Measurements from ENCODE around the gene PCDH7.
A peak's percentile ranks its signal among the peaks of the same experiment; 100 is the strongest.

PCDH7 gene

DNA sequence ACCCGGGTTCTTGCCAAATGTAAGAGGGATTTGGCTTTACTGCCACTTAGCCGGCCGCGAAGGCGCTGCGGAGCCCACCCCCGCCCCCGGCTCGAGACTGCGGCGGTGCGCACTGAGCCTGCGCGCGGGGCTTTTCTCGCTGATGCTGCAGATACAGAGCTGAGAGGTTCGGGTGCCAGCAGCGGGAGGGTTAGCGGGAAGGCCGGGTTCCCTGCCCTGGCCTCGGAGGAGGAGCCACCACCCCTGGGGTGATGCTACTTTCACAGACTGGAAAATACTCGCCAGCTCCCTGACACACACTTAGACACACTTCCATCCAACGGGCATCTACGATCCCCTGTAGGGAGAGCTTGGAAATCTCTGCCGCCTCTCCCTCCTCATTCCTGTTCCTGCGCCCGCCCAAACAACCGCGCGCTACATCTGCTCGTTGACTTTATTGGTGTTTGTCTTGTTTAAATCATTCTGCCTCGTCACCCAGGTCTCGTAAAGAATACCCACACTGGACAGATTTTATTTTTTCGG lies 2.1 kb upstream of the PCDH7 start (continued):
- TF ChIP-seq ZNF132 (tag by site-specific recombination; IDR thresholded peaks at IDR 0.05; ENCODE audit: borderline replicate concordance) (no peak), BCL11B (tag by site-specific recombination; IDR thresholded peaks at IDR 0.05; ENCODE audit: low read depth) (no peak), ZBTB7A (tag by site-specific recombination; IDR thresholded peaks at IDR 0.05; ENCODE audit: low read depth) (no peak), ZNF239 (tag by site-specific recombination; IDR thresholded peaks at IDR 0.05) (no peak), ZNF768 (tag by site-specific recombination; IDR thresholded peaks at IDR 0.05) (no peak), ZNF626 (tag by site-specific recombination; IDR thresholded peaks at IDR 0.05) (no peak), ZFHX2 (tag by site-specific recombination; conservative IDR thresholded peaks at IDR 0.05) (no peak), TRIM28 (IDR thresholded peaks at IDR 0.05; ENCODE audit: borderline replicate concordance, low read length) (no peak), ZNF777 (tag by site-specific recombination; IDR thresholded peaks at IDR 0.05; ENCODE audit: borderline replicate concordance) (no peak), ZBTB20 (tag by site-specific recombination; IDR thresholded peaks at IDR 0.05) (peak; percentile 78), ZNF157 (tag by site-specific recombination; IDR thresholded peaks at IDR 0.05) (no peak), ZNF561 (tag by site-specific recombination; IDR thresholded peaks at IDR 0.05; ENCODE audit: borderline replicate concordance) (0 out of 2 replicates have a peak, but pooled peaks have one; percentile 56), ZNF514 (tag by site-specific recombination; IDR thresholded peaks at IDR 0.05) (no peak), ZNF670 (tag by site-specific recombination; IDR thresholded peaks at IDR 0.05; ENCODE audit: low read depth) (no peak), ZNF548 (tag by site-specific recombination; IDR thresholded peaks at IDR 0.05) (no peak), ZNF664 (tag by site-specific recombination; IDR thresholded peaks at IDR 0.05) (no peak), ZNF792 (tag by site-specific recombination; IDR thresholded peaks at IDR 0.05) (no peak), ZNF530 (tag by site-specific recombination; IDR thresholded peaks at IDR 0.05; ENCODE audit: low read depth) (no peak), ZNF10 (tag by site-specific recombination; IDR thresholded peaks at IDR 0.05) (no peak), ZNF138 (tag by site-specific recombination; IDR thresholded peaks at IDR 0.05; ENCODE audit: borderline replicate concordance) (no peak), GFI1B (tag by site-specific recombination; IDR thresholded peaks at IDR 0.05) (peak; percentile 98), KLF10 (tag by site-specific recombination; IDR thresholded peaks at IDR 0.05) (no peak)
- TF ChIP-seq, protein P1, sequence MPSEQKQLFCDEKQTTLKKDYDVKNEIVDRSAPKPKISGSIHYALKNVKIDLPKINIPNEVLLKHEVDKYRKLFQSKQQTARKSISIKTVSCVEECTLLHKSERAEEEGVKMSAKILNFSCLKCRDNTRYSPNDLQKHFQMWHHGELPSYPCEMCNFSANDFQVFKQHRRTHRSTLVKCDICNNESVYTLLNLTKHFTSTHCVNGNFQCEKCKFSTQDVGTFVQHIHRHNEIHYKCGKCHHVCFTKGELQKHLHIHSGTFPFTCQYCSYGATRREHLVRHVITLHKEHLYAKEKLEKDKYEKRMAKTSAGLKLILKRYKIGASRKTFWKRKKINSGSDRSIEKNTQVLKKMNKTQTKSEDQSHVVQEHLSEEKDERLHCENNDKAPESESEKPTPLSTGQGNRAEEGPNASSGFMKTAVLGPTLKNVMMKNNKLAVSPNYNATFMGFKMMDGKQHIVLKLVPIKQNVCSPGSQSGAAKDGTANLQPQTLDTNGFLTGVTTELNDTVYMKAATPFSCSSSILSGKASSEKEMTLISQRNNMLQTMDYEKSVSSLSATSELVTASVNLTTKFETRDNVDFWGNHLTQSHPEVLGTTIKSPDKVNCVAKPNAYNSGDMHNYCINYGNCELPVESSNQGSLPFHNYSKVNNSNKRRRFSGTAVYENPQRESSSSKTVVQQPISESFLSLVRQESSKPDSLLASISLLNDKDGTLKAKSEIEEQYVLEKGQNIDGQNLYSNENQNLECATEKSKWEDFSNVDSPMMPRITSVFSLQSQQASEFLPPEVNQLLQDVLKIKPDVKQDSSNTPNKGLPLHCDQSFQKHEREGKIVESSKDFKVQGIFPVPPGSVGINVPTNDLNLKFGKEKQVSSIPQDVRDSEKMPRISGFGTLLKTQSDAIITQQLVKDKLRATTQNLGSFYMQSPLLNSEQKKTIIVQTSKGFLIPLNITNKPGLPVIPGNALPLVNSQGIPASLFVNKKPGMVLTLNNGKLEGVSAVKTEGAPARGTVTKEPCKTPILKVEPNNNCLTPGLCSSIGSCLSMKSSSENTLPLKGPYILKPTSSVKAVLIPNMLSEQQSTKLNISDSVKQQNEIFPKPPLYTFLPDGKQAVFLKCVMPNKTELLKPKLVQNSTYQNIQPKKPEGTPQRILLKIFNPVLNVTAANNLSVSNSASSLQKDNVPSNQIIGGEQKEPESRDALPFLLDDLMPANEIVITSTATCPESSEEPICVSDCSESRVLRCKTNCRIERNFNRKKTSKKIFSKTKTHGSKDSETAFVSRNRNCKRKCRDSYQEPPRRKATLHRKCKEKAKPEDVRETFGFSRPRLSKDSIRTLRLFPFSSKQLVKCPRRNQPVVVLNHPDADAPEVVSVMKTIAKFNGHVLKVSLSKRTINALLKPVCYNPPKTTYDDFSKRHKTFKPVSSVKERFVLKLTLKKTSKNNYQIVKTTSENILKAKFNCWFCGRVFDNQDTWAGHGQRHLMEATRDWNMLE (tag by site-specific recombination; conservative IDR thresholded peaks at IDR 0.05; ENCODE audit: low read depth): no peak
- TF ChIP-seq, protein P2, sequence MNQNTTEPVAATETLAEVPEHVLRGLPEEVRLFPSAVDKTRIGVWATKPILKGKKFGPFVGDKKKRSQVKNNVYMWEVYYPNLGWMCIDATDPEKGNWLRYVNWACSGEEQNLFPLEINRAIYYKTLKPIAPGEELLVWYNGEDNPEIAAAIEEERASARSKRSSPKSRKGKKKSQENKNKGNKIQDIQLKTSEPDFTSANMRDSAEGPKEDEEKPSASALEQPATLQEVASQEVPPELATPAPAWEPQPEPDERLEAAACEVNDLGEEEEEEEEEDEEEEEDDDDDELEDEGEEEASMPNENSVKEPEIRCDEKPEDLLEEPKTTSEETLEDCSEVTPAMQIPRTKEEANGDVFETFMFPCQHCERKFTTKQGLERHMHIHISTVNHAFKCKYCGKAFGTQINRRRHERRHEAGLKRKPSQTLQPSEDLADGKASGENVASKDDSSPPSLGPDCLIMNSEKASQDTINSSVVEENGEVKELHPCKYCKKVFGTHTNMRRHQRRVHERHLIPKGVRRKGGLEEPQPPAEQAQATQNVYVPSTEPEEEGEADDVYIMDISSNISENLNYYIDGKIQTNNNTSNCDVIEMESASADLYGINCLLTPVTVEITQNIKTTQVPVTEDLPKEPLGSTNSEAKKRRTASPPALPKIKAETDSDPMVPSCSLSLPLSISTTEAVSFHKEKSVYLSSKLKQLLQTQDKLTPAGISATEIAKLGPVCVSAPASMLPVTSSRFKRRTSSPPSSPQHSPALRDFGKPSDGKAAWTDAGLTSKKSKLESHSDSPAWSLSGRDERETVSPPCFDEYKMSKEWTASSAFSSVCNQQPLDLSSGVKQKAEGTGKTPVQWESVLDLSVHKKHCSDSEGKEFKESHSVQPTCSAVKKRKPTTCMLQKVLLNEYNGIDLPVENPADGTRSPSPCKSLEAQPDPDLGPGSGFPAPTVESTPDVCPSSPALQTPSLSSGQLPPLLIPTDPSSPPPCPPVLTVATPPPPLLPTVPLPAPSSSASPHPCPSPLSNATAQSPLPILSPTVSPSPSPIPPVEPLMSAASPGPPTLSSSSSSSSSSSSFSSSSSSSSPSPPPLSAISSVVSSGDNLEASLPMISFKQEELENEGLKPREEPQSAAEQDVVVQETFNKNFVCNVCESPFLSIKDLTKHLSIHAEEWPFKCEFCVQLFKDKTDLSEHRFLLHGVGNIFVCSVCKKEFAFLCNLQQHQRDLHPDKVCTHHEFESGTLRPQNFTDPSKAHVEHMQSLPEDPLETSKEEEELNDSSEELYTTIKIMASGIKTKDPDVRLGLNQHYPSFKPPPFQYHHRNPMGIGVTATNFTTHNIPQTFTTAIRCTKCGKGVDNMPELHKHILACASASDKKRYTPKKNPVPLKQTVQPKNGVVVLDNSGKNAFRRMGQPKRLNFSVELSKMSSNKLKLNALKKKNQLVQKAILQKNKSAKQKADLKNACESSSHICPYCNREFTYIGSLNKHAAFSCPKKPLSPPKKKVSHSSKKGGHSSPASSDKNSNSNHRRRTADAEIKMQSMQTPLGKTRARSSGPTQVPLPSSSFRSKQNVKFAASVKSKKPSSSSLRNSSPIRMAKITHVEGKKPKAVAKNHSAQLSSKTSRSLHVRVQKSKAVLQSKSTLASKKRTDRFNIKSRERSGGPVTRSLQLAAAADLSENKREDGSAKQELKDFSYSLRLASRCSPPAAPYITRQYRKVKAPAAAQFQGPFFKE (tag by site-specific recombination; IDR thresholded peaks at IDR 0.05; ENCODE audit: borderline replicate concordance): no peak
- TF ChIP-seq, protein P3, sequence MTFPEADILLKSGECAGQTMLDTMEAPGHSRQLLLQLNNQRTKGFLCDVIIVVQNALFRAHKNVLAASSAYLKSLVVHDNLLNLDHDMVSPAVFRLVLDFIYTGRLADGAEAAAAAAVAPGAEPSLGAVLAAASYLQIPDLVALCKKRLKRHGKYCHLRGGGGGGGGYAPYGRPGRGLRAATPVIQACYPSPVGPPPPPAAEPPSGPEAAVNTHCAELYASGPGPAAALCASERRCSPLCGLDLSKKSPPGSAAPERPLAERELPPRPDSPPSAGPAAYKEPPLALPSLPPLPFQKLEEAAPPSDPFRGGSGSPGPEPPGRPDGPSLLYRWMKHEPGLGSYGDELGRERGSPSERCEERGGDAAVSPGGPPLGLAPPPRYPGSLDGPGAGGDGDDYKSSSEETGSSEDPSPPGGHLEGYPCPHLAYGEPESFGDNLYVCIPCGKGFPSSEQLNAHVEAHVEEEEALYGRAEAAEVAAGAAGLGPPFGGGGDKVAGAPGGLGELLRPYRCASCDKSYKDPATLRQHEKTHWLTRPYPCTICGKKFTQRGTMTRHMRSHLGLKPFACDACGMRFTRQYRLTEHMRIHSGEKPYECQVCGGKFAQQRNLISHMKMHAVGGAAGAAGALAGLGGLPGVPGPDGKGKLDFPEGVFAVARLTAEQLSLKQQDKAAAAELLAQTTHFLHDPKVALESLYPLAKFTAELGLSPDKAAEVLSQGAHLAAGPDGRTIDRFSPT (tag by site-specific recombination; IDR thresholded peaks at IDR 0.05): peak; percentile 62
- TF ChIP-seq, protein P4, sequence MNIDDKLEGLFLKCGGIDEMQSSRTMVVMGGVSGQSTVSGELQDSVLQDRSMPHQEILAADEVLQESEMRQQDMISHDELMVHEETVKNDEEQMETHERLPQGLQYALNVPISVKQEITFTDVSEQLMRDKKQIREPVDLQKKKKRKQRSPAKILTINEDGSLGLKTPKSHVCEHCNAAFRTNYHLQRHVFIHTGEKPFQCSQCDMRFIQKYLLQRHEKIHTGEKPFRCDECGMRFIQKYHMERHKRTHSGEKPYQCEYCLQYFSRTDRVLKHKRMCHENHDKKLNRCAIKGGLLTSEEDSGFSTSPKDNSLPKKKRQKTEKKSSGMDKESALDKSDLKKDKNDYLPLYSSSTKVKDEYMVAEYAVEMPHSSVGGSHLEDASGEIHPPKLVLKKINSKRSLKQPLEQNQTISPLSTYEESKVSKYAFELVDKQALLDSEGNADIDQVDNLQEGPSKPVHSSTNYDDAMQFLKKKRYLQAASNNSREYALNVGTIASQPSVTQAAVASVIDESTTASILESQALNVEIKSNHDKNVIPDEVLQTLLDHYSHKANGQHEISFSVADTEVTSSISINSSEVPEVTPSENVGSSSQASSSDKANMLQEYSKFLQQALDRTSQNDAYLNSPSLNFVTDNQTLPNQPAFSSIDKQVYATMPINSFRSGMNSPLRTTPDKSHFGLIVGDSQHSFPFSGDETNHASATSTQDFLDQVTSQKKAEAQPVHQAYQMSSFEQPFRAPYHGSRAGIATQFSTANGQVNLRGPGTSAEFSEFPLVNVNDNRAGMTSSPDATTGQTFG (tag by site-specific recombination; IDR thresholded peaks at IDR 0.05; ENCODE audit: borderline replicate concordance): no peak

Measured in HEK293 (cell line).